Prostate gland (tissue), 2 donors: ENCODE data around the gene MAML3.

ENCODE experiments used
- CTCF ChIP-seq, 4 experiments: fragments of 200-600 bp in 2 of 4; fragments of 450-650 bp in 2 of 4; sonication (generic) in 2 of 4; IDR thresholded peaks; 1 replicate in 3 of 4; 2 replicates in 1 of 4; pipeline ENCODE4 v1.5.1; 2016 to 2019; ENCODE audit warnings: antibody characterized with exemption in 4 of 4, mild to moderate bottlenecking in 2 of 4, moderate library complexity in 2 of 4
- POLR2A ChIP-seq: fragments of 450-650 bp; IDR thresholded peaks from one replicate; pipeline ENCODE4 v1.6.1; 2016; ENCODE audit warnings: antibody characterized with exemption, mild to moderate bottlenecking

- TF ChIP-seq POLR2A (no peak), CTCF (IDR thresholded peaks at IDR 0.05) (no peak)
Measured at GRCh38 chr4:140195806-140196205, 41.8 kb upstream of the MAML3 start.
